Measurements from ENCODE around the gene ZNF341.

Gene ZNF341

DNA sequence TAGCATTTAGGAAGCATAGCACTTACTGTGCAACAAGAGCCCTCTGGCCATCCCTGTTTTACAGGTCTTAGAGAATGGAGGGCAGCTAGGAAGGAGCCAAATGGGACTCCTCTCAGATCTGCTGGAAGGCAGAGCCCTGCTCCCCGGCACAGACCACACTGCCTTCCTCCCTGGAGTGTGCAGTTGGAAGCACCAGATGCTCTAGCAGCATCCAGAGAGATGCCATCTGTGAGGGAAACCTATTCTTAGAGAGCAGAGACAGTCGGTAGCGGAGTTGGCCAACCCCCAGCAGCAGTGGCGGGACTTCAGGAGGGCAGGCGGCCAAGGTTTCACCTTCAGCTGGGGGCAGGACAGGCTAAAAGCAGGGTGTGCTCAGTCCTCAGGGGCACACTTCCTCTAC, 28.9 kb upstream of the ZNF341 start:
- no peak for DNase-seq

DNA sequence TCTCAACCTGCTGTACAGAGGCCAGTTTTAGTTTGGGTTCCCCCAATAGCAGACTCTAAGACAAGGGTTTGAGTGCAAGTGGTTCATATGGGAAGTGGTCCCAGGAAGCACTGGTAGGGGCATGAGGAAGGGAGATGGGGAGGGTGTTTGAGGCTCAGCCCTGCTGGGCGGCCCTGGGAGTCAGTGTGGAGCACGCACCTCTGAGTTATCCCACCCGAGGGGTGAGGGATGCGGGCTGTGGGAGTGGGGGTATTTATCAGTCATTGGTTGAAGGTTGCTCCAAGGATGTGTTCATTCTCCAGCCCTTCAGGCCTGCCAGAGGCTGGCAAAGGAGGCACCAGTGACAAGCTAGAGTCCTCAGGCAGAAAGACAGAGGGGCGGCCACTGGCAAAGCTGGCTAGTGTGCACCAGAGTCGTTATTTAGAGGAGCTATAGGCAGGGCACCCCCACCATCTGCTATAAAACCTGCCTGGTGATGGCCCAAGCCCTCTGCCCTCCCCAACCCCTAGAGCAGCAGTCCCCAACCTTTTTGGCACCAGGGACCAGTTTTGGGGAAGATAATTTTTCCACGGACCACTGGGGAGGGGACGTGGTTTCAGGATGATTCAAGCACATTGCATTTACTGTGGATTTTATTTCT, 28.2 kb upstream of the ZNF341 start:
- DNase-seq: no peak

DNA sequence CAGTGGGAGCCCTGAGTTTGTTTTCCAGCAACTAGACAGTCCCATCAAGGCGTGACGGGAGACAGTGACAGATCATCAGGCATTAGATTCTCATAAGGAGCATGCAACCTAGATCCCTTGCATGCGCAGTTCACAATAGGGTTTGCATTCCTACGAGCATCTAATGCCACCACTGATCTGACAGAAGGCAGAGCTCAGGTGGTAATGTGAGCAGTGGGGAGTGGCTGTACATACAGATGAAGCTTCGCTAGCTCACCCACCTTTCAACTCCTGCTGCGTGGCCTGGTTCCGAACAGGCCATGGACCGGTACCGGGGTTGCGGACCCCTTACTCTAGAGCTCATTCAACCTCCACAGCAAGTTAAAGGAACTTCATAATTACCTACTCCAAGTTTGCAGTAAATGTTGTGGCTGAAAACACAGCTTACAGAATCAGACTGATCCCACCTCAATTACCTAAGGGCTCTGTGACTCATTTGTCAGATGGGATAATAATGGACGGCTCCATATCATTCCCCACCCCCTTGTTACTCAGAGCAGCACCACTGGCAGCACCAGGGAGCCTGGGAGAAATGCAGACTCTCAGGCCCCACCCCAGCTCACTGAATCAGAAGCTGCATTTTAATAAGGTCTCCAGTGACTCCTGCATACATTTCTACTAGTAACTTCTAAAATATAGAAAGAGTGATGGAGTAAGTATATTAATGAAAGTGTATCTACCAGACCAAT, 27.4 kb upstream of the ZNF341 start:
- no peak for DNase-seq

DNA sequence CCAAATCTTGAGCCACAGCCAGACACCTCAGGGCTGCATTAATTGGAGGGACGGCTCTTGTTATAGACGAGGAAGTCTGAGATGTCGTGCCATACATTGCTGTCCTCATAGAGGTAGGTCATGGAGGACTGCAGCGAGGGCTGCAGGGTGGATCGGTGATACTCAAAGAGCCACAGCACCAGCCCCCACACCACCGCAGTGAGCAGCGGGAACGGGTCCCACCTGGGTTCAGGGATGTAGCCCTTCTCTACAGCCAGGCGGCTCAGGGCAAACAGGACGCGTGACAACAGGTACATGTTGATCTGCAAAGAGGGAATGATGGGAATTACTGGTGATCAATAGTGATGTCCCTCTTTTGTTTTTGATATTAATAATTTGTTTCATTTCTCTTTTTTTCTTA, 24.1 kb upstream of the ZNF341 start:
- DNase-seq: no peak

DNA sequence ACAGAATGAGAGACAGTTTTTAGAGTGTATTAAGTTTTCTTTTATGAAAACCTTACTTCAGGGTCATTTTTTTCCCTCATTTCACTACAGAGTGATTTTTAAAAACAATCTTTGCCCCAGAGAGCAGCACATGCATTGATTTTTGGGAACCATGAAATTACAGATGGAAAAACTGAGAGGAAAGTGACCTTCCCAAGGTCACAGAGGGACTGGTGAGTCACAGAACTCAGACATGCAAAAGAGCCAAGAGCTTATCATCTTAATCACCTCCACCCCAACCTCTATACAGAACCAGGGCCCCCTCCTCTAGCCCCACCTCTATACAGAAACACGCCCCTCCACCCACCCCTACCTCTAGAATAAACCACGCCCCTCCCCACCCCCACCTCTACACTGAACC, 22.4 kb upstream of the ZNF341 start:
- DNase-seq: no peak

DNA sequence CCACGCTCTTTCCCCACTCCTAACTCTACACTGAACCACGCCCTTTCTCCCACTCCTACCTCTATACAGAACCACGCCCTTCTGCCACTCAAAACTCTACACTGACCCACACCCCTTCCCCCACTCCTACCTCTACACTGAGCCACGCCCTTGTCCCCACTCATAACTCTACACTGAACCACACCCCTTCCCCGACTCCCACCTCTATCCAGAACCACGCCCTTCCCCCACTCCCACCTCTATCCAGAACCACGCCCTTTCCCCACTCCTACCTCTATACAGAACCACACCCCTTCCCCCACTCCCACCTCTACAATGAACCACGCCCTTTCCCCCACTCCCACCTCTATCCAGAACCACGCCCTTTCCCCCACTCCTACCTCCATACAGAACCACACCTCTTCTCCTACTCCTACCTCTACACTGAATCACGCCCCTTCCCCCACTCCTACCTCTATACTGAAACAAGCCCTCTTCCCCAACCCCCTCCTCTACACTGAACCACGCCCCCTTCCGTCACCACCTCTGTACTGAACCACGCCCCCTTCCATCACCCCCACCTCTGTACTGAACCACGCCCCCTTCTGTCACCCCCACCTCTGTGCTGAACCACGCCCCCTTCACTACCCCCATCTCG, 21.8 kb upstream of the ZNF341 start:
- no peak for DNase-seq

DNA sequence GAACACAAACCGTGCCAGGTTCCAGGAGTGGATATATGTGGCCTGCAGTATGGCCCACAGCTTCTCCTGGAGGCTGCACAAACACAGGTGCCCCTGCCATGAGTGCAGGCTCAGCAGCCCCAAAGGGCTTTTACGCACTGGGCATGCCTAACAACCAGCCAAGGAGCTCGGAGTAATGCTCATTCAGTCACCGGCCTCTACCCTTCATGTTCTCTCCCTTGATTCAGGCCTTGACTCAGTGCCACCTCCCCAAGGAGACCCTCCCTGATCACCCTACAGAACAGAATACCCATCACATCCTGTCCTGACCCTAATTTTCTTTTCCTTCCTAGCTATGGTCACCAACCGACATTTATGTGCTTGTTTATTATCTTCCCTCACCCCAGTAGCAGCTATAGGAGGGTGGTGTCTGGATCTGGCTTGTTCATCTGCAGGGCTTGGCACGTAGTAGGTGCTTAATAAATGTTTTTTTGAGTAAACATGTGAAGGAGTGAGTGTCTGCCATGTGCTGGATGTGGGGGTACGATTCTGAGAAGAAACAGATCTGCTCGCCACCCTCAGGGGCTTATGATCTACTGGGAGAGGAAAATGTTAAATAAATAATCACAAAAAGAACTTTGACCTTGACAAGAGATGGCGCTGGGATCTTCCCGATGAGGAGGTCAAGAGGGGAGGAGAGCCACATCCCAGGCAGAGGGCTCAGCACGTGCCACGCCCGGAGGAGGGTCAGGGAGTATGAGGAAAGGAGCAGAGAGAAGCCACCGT, 20.9 kb upstream of the ZNF341 start:
- DNase-seq: no peak

DNA sequence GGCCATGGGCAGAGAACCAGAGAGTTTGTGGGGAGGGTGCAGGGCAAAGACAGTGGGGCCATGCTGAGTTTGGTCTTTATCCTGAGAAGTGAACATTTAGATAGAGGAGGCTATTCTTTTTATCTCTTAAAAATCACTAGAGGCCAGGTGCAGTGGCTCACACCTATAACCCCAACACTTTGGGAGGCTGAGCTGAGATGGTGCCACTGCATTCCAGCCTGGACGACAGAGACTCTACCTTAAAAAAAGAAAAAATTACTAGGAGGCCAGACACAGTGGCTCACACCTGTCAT, 20.4 kb upstream of the ZNF341 start:
- DNase-seq: no peak

DNA sequence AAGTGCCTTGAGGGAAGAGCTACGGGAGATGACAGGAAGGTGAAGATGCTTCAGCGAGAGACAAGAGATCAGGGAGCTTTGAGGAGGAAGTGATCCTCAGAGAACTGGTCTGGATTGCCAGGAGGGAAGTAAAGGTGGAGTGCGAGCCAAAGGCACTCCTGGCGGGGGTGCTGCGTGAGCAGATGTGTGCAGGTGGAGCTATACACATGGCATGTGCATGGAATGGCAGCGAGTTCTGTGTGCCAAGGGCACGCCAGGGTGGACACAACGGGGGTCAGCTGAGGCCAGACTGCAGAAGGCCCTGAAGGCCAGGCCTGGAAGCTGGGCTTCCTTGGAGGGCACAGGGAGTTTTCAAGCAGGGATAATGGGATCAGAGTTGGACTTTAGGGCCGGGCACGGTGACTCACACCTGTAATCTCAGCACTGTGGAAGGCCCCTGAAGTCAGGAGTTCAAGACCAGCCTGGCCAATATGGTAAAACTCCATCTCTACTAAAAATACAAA, 17.9 kb upstream of the ZNF341 start:
- DNase-seq: no peak

DNA sequence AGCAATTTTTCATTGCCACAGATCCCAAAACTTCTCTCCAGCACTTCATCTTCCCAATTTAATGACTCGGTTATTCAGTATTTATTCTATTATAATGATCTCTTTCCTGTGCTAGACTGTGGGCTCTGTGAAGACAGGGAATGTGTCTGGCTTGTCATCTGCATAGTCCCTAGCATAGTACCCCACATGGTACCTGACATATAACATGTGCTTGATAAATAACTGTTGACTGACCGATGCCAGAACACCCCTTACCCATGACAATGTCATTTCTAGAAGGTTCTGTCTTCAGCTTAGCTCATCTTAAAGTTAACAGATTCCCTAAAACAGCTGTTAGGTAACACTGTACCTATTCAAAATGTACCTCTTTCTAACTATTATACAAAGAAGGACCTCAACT, 15.3 kb upstream of the ZNF341 start:
- no peak for DNase-seq

DNA sequence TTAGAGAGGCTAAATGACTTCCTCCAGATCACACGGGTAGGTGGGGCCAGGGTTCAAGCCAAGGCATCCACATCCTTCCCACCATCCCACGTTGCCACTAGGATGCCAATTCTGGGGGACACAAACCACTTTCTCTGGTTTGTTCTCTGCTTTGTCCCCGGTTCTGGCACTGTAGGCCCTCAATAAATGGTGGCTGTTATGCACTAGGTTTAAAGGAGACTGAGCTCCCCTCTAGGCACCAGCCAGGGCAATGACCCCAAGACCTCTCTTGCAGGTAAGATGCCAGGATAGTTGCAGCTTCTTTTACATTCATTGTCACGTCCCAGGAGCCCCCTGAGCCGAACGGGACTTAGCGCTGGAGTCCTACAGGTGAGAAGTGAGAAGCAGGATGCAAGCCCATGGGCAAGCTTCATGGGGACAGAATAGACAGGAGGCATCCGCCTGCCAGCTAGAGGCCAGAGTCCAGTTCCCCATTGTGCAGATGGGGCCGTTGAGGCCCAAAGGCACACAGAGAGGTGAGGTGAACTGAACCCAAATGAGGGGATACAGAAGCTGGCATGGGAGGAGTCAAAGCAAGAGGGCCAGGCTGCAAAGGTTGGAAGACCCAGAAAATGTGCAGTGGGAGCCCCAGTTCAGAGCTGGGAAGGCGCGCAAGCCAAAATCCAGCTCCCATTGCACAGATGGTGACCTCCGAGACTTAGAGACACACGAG, 12.4 kb upstream of the ZNF341 start:
- DNase-seq: no peak

DNA sequence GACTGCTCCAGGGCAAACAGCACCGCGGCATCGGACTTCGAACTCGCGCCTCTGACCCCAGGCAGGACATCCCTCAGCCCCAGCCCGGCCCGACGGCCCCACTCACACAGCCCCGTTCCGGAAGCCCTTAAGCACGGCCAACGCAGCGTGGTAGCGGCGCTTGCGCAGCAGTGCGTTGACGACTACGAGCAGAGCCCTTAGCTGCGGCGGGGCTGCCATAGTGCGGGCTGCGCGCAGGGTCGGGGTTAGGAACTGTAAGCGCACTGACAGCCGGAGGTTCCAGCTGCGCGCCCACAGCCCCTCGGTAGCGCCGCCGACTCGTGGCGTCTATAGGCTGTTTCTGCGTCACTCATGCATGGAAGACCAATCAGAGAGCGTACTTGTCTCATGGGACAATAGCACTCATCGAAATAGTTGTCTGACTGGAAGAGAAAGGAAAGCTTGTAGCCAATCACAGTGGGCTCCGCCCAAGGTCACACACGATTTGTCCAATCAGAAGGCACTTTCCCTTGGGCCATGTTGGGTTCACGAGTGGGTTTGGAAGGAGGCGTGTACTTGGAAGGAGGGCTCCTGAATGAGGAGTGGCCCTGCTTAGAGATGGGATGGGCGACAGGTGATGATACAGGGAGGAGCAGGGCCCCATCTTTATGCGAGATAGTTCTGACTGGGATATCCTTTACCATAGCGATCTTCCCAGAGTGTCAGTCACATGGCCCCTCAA, 11.6 kb upstream of the ZNF341 start, which contains the start of gene PXMP4:
PXMP4 (minus strand) TSS at position 322 of the 721 bp plus-strand sequence; CDS start at position 219, 103 bp downstream.
- peak; percentile 99 for DNase-seq

DNA sequence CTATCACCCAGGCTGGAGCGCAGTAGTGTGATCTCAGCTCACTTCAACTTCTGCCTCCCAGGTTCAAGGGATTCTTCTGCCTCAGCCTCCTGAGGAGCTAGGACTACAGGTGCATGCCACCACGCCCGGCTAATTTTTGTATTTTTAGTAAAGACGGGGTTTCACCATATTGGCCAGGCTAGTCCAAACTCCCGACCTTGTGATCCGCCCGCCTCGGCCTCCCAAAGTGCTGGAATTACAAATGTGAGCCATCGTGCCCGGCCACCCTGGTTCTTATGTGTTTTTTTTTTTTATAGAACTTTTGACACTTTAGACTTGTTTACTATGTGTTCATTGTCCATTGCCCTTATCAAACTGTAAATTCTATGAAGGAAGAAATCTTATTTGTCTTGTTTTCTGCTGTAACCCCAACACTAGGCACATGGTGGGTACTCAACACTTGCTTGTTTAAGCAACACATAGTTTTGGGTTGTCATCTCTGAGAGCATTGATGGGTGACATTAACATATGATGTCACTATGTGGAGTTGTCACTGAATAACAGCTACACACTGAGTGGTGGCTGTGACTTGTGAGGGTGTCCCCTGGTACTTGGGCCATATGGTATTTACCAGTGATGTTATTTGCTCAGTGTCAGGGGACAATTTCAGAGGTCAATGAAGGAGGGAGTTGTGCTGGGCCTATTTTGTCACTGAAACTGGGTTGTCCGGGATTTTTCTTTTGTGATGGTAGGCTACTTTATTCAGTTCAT, 10.2 kb upstream of the ZNF341 start:
- DNase-seq: no peak

DNA sequence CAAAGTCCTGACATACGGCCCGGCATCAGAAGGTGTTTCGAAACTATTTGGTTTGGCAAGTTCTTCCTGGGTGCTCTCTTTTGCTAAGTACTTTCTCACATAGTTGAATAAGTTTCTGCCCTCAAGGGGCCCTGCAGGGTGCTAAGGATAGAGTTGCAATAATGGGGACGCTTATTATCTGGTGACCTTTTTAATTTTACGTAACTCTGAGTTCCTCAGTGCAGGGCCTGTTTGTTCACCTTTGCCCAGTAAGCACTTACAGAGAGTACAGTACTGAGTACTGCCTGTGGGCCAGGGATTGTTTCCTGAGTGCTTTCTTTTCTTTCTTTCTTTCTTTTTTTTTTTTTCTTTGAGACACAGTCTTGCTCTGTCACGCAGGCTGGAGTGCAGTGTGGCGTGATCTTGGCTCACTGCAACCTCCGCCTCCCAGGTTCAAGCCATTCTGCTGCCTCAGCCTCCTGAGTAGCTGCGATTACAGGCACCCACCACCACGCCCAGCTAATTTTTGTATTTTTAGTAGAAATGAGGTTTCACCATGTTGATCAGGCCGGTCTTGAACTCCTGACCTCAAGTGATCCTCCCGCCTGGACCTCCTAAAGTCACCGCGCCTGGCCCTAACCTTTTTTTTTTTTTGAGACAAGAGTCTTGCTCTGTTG, 7.2 kb upstream of the ZNF341 start:
- no peak for DNase-seq

DNA sequence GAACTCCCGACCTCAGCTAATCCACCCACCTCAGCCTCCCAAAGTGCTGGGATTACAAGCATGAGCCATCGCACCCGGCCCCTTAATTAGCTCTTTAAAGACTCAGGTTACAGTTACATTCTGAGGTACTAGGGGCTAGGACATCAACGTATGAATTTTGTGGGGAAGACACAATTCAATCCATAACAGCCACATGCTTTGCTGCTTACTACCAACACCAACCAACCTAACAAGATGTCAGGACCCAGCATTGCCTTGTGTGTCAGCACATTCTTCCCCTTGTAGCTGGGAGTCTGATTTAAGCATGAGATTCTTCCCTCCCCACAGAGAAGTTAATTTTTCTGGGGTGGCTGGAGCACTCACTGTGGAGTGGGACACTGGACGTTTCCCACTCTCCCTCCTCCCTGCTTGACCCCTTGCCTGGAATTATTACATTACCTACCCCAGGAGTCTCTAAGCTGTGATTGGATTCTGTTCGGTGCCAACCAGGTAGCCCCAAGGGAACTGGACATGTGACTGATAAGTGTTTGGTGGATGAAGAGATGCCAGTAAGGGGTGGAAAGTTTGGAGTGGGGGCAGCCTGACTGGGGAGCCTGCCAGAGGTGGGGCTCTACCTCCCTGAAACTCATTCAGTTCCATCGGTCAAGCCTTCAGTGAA, 6.1 kb upstream of the ZNF341 start:
- DNase-seq: no peak

DNA sequence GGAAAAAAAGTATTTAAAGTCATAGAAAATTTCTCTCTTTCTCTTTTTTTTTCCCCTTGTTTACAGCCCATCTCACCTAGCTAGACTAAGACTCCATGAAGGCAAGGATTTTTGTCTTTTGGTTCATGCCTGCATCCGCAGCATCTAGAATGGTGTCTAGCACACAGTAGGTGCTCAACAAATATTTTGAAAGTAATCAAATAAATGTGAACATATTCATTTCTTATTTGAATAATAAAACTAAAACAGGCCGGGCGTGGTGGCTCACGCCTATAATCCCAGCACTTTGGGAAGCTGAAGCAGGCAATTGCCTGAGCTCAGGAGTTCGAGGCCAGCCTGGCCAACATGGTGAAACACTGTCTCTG, 4.7 kb upstream of the ZNF341 start:
- no peak for DNase-seq

DNA sequence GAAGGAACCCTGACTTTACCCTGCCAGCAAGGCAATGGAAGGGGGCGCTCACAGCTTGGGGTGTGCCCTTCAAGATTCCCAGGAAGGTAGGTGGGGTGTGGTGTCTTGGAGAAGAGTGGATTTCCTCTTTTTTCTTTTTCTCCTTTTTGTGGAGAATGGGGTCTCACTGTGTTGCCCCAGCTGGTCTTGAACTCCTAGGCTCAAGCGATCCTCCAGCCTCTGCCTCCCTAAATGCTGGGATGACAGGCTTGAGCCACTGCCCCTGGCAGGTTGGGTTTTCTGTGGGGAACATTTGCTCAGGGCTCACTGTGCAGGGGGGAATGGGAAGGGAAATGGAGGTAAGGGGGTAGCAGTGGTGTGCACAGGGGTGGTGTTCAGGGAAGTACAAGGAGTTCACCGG, 4.0 kb upstream of the ZNF341 start:
- DNase-seq: no peak

DNA sequence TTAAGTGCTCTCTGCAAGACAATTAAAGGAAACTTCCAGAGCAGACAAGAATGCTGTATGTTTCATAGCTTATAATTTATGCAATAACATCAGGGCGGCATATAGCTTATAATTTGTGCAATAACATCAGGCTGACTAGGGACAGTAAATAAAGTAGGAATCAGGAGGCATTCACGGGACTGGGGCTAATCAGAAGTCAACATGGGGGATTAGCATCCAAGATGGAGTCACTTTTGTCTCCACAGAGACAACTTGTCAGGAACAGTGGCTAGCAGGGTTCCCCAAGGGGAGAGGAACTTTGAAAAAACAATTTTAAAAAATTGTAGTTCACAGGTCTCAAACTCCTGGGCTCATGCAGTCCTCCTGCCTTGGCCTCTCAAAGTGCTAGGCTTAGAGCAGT, 3.3 kb upstream of the ZNF341 start:
- DNase-seq: no peak

DNA sequence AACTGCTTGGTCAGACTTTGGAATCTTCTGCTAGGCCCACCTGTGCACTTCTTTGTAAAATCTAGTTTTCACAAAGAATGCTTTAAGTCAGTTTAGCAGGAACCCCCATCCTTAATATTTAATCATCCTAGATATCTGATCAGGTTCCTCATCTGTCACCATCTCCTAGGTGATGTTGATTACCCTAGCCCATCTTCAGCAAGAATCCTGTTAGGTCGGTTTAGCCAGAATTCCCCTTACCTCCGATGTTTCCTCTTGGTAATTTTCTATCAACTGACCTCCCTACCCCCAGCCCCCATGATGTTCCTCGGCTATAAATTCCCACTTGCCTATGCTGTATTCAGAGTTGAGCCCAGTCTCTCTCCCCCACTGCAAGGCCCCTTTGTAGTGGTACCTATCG, 2.7 kb upstream of the ZNF341 start:
- DNase-seq: no peak
